ENCODE data around the gene SYK.

SYK gene

DNA sequence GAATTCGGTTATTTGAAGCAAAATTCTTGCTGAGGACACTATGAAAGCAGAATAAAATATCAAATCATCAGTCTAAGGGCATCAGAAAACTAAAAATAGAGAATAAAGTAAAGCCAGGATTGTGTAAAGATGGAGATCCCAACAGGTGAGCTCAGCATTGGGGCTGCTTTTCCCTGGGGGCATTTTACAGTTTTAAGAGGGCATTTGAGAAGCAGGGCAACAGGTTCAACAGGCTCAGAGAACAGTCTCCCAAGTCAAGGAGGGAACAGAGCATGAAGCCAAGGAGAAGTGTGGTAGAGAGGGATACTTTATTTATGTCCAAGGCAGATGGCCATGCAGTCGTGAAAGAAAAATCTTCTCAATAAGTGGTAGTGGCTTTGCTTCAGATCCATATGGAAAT lies 145.4 kb downstream of the SYK start:
- no peak for DNase-seq (ENCODE audit: low read depth)
